Sigmoid colon (tissue), 4 donors: ENCODE results near the gene MCF2L.

Experiments
- EP300 ChIP-seq, 4 donors: sonication (generic); formaldehyde crosslinking; IDR thresholded peaks; one replicate each; pipeline ENCODE4 v1.6.1; 2017; ENCODE audit warnings: antibody characterized with exemption in 4 of 4
- TF ChIP-seq, protein P1 (sequence below), 4 experiments: fragments of 450-650 bp in 3 of 4; fragments of 200-600 bp in 1 of 4; IDR thresholded peaks; one replicate each; pipeline ENCODE4 v1.5.1; 2016 to 2019; ENCODE audit warnings: antibody characterized with exemption in 4 of 4, mild to moderate bottlenecking in 3 of 4, moderate library complexity in 2 of 4

DNA sequence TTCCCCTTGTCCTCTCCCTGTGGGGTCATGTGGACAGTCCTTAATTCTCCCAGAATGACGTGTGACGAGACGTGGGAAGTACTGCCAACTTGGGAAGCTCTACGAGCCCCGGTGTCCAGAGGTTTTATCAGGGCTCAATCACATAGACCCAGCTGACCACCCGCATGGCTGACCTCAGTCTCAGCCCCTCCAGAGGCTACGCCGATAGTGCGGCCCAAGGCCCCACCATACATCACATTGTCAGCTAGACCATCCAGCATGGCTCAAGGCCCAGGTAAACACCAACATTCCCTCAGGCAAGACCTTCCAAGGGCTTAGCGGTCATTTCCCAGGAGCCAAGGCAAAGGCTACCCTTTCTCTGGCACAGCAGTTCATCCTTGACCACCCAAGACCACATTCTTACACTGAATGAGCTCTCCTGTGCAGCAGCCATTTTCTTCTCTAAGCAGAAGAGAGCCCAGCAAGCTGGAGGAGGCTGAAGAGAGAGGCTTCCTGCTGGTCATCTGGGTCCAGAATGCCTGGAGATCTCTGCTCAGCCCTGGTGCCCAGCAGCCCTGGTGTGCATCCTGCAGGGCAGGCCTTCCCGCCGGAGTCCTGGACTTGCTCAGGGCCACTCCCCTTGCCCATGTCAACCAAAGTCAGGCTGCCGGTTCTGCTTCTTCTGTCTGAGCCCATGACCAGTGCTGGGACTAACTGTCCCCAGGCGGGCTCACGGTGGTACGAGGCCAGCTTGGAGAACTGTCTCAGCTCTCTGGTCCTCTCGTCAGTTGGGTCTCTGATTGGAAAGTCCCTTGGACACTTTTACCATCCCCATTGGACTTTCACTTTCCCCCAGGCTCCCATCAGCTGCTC lies 145.7 kb downstream of the MCF2L start:
- TF ChIP-seq, protein P1, sequence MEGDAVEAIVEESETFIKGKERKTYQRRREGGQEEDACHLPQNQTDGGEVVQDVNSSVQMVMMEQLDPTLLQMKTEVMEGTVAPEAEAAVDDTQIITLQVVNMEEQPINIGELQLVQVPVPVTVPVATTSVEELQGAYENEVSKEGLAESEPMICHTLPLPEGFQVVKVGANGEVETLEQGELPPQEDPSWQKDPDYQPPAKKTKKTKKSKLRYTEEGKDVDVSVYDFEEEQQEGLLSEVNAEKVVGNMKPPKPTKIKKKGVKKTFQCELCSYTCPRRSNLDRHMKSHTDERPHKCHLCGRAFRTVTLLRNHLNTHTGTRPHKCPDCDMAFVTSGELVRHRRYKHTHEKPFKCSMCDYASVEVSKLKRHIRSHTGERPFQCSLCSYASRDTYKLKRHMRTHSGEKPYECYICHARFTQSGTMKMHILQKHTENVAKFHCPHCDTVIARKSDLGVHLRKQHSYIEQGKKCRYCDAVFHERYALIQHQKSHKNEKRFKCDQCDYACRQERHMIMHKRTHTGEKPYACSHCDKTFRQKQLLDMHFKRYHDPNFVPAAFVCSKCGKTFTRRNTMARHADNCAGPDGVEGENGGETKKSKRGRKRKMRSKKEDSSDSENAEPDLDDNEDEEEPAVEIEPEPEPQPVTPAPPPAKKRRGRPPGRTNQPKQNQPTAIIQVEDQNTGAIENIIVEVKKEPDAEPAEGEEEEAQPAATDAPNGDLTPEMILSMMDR (IDR thresholded peaks at IDR 0.05) = no peak
- no peak for TF ChIP-seq EP300 (IDR thresholded peaks at IDR 0.05)
